Stimulated activated CD4-positive, alpha-beta T cell treated with anti-CD3 and anti-CD28 coated beads, Interleukin-12 subunit alpha, Interleukin-12 subunit beta, amount 100 ng/mL, for 48 hours (primary cell): ENCODE measurements around the gene RSAD1.

Experiments
- DNase-seq, 3 donors: peaks; one replicate each; pipeline ENCODE4 v3.0.0-alpha.2; 2020; ENCODE audit warnings: low read depth in 2 of 3, low spot score in 1 of 3

Gene RSAD1

DNA sequence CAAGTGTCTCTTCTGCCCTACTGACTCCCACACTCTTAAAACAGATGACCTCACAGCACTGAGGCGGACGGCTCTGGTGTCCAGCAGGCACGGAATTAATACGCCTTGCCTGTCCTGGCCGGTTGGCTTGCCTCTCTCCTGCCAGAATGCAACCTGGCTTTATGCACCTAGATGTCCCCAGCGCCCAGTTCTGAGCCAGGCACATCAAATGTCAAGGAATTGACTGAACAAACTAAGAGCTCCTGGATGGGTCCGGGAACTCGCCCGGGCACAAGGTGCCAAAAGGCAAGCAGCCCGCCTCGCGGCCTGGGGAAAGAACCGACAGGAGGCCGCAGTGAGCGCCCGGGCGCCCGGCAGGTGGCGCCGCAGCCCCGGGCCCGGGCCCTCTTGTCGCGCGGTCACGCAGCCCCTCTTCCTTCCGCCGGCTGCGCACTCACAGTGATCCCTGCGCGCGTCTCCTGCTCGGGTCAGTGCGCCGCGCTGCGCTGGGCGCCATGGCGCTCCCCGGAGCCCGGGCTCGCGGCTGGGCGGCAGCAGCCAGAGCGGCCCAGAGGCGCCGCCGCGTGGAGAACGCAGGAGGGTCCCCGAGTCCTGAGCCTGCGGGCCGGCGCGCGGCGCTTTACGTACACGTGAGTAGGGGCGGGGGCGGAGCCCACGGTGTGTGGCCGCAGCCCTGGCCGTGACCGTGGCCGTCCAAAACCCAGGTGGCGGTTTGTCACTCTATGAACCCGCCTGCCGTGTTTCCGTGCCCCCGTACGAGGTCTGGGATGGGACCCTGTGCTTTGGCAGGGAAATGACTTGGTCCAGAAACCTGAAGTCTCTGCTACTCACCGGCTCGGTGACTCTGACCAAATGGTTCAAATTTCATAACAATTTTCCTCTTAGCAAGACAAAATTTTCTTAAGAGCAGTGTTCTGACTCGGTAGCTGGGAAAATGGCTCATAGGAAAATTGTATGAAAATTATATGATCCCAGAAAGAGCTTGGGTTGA, at the start of gene RSAD1:
RSAD1 (plus strand) TSS at position 470 of the 991 bp plus-strand sequence; CDS start at position 495, 25 bp downstream.
- DNase-seq = peak; percentile 62 to 83 (median 75)

DNA sequence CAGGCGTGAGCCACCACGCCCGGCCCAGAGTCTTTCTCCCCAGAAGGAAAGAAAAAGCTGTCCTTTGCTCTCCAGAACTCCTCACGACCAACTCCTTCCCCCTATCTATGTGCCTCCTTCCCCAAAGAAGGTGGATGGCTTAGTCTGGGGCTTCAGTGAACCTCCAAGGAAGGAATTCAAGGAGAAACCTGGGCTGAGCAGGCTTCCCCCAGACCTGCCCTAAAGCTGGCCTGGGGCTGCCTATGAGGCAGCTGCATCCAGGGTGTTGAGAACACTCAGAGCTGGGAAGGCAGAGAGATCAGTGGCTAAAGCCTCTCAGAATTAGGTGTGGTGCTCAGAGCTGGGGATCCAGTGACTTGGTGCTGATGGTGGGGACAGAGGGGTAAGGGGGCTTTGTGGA, 48.9 kb upstream of the RSAD1 start:
- DNase-seq = no peak

DNA sequence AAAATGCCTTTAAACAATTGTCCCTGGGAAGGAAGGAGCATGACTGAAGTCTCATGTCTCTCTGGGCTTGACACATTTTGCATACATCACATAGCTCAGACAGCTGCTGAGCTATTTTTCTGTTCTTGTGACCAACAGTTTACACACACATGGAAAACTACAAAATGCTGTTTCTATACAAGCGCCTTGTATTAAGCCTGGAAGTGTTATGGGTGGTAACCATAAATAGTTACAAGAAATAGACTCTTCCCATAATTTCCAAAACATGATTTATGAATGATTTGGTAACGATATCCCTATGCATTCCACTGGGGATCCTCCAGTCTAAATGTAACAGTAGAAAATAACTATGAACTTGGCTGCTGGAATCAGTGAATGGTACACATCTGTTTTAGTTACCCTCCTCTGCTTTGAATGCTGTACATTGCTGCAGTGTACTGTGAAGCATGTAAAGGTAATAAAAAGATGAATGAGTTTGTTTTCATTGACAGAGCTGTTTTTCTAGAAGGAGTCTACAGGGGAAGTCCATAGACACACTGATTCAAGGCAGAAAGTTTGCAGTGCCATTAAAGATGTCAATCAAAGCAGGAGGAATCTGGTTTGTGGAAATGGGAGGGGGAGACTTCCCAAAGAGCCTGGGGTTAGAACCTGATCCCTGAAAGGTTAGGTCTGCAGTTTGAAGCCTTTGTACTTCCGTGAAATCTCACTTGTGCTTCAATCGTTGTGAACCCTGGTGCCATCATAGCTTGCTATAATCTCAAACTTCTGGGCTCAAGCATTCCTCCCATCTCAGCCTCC, 47.6 kb upstream of the RSAD1 start:
- DNase-seq = no peak

DNA sequence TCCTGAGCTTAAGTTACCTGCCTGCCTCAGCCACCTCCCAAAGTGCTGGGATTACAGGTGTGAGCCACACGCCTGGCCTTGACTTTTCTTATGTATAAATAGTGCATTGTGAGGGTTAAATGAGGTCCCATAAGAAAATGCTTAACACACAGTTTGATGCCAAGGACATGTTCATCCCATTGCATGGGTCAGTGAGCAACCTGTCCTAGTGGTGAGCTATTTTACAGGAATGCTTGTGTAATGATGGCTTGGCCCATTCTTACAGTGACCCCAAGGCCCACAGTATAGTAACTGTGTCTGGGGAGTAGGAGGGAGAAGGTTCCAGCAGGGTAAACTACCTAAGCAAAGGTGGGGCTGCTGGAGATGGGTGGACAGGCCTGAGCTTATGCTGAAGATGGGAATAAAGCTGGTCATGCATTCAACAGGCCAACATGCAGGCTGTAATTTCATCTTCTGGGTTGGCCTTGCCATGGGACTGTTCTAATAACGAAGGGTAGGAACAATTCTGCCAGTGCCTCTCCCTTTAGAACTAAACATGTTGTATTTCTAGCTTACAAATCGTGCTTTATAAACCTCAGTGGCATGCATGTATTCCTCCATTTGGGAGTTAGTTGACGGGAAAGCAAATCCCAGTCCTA, 46.4 kb upstream of the RSAD1 start:
- no peak for DNase-seq

DNA sequence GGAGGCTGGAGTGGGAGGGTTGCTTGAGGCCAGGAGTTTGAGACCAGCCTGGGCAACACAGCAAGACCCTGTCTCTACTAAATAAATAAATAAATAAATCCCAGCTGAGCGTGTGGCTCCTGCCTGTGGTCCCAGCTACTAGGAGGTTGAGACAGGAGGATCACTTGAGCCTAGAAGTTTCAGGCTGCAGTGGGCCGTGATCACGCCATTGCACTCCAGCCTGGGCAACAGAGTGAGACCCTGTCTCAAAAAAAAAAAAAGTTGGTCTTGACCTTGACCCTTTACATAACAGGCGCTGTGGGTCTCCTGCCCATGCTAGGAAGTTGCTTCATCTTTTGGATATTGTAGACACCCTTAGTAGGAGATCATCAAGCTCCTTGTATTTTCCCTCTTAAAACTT, 41.3 kb upstream of the RSAD1 start:
- DNase-seq = no peak

DNA sequence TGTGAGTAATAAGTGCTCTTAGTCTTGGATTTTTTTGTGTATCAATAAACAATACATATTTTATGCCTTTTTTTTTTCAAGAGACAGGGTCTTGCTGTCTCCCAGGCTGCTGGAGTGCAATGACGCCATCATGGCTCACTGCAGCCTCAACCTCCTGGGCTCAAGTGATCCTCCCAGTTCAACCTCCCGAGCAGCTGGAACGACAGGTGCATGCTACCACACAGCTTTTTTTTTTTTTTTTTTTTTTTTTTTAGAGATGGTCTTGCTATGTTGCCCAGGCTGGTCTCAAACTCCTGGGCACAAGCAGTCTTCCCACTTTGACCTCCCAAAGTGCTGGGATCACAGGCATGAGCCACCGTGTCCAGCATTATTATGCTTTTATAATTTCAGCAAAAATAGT, 39.7 kb upstream of the RSAD1 start:
- DNase-seq = no peak

DNA sequence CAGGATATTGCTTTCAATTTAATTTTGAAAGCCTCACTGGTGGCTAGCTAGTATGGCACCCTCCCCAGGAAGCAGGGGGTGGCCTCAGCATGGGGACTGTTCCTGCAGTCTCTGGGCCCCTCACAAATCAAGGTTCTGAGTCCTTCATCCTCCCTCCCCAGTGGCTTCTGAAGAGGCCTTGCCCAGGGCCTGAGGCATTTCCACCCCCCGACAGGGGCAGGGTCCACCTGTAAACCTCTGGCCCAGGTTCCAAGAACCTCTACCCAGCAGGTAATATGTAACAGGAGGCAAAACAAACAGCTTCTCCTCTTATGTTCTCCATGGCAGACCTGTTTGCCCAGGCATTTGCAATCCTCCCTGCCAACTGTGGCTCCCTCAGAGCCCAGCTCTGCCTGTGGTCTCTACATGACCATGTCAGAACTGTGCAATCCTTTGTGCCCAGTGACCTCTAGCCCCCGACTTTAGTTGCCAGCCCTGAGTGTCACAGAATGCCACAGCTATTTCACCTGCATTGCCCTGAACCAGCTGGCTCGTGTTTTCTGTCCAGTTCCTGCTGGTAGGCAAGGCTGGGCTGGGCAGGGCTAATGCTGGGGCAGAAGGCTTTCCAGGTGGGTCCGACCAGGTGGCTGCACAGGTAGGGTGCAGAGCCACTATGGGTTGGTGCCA, 38.4 kb upstream of the RSAD1 start:
- DNase-seq = no peak

DNA sequence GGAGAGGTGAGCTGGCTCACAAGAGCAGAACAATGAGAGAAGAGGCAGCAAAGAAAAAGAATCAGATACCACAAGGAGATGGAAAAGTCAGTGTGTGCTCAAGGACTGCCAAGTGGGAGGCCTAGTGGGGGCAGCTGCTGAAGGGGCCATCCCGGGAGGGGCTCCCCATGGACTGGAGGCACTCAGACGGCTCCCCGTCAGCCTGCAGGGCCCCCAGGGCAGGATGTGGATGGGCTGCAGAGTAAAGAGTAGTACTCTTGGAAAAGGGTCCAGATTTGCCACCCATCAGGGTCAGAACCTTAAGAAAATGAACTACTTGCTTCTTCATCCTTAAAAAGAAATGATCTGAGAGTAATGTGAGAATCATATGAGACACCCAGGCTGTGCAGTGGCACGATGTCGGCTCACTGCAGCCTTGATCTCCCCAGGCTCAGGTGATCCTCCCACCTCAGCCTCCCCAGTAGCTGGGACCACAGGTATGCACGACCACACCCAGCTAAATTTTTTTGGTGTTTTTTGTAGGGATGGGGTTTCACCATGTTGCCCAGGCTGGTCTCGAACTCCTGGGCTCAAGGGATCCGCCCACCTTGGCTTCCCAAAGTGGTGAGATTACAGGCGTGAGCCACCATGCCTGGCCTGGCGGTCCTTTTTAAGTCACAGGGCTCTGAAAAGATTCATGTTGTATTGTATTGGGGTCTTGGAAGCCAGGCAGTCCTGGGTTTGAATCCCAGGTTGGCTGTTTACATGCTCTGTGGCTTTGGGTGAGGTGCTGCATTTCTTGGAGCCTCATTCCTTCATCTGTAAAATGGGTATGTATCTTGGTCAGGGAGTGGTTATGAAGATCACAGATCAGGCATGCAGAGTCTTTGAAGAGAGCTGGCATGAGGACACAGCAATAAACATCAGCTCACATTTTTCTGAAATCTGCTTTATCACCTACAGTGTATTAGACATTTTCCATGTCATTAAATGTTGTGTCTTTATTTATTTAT, 37.5 kb upstream of the RSAD1 start:
- no peak for DNase-seq

DNA sequence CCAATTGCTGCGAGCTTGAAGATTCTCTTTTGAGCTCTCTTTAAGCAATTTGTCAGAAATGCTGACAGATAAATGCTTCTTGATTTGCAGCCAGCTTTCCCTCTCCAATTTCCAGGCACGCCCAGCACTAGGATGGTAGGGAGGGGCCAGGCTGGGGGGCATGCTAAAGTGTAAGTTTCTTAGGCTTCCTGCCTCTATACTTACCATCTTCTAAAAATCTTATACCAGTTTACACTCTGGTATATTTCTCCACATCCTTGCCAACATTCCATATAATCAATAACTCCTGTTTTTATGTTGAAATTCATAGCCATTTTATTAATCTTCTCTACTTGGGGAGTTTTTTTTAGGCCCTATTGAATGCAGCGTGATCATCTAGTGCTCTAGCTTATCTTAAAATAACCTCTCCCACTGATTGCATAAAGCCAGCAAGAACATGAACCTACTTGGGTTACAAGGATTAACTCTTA, 35.1 kb upstream of the RSAD1 start:
- no peak for DNase-seq

DNA sequence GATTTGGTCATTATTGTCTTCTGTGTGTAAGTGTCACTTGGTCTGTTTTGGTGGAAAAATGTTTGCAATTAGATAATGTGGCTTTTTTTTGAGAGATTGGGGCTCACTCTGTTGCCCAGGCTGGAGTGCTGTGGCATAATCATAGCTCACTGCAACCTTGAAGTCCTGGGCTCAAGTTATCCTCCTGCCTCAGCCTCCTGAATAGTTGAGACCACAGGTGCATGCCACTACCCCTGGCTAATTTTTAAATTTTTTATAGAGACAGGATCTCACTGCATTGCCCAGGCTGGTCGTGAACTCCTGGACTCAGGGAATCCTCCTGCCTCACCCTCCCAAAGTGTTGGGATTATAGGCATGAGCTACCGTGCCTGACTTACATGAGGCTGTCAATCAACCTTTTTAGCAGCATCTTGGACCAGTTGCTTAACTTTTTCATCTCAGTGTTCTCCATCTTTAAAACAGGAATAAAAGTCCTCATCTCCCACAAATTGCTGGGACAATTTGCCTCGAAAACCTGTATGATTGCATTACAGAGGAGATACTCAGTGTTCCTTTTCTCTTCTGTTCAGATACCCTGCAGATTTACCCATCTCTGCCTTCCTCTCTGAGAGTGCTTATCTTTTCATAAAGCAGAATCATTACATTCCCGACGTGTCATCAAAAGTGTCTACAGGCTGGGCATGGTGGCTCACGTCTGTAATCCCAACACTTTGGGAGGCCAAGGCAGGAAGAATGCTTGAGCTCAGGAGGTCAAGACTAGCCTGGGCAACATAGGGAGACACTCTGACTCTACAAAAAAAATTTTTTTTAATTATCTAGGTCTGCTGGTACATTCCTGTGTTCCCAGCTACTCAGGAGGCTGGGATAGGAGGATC, 33.6 kb upstream of the RSAD1 start:
- no peak for DNase-seq

DNA sequence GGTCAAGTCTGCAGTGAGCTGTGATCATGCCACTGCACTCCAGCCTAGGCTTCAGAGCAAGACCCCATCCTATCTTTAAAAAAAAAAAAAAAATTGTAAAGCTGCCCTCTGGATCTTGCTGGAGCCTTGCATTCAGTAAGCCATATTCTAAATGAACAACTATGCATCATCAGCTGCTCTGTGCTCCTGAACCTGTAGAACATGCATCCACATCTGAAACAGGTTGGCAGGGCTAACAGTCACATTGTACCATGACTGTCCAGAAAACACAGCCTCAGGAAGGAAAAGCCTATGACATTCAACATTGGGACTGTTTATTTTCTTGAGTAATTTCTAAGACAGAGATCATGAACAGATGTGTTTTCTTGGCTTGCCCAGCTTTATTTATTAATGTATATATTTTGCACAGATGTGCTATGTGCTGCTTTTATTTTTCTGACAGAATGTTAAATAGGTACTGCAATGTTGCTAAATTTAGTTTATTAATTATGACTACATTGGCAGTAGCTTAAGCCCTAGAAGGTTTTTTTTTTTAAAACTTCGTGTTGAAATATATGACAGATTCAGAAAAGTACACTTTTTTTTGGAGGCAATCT, 32.8 kb upstream of the RSAD1 start:
- DNase-seq = no peak

DNA sequence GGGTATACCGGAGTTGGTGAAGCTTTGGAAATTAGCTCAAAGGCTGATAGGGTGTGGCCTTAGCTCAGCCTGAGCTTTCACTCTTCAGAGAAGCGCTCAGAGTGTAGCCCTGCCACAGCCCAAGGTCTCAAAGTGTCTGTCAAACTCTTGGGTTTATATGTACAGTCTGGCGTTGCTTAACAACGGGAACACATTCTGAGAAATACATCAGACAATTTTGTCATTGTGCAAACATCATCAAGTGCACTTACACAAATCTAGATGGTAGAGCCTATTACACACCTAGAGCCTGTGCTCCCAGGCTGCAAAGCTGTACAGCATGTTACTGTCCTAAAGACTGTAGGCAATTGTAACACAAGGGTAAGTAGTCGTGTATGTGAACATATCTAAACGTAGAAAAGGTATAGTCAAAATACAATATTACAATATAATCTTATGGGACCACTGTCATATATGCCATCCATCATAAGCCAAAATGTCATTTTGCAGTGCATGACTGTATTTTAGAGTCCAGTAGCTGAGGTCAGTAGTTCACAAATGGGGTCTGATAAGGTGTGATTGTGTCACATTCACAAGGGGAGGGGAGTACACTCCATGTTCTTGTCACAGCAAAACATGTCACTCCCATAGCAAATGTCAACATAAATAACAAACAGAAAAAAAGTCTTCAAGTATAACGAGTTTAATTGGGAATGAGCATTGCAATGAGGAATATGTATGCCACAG, 30.6 kb upstream of the RSAD1 start:
- no peak for DNase-seq

DNA sequence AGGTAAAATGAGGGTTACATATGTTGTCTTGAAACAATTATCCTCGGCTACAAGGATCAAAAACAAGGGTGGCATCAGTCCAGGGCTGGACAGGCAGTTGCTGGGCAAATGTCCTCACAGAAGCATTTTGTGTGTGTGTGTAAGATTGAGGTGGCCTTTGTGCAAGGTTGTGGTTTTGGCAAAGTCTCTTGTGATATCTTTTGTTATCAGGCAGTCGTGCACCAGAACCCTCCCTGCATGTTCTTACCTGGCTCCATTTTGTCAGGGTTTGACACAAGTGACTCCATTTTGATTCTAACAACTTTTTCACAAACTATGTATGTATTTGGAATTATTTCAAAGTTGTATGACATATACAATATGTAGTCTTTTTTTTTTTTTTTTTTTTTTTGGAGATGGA, 30.0 kb upstream of the RSAD1 start:
- DNase-seq = no peak

DNA sequence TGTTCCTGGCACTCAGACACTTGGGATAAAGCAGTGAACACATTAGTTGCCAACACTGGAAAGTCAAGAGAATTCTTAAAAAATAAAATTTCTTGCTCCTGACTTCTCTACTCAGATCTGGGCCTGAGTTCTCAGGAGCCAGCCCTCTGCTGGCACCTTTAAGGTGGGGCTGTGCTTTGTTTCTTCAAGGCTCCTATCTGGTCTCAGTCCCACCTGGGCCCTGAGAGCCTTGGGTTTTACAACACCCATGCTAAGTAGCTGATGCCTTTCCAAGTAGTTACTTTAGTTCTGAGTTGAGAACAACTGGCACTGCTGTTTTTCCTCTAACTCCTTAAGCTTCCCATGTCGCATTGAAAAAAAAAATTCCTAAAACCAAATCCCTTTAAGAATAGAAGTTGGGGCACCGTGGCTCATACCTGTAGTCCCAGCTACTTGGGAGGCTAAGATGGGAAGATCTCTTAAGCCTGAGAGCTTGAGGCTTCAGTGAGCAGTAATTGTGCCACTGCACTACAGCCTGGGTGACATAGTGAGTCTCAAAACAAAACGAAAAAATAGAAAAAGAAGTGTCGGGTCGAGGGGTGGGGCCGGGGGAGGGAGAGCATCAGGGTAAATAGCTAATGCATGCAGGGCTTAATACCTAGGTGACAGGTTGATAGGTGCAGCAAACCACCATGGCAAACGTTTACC, 26.6 kb upstream of the RSAD1 start:
- no peak for DNase-seq

DNA sequence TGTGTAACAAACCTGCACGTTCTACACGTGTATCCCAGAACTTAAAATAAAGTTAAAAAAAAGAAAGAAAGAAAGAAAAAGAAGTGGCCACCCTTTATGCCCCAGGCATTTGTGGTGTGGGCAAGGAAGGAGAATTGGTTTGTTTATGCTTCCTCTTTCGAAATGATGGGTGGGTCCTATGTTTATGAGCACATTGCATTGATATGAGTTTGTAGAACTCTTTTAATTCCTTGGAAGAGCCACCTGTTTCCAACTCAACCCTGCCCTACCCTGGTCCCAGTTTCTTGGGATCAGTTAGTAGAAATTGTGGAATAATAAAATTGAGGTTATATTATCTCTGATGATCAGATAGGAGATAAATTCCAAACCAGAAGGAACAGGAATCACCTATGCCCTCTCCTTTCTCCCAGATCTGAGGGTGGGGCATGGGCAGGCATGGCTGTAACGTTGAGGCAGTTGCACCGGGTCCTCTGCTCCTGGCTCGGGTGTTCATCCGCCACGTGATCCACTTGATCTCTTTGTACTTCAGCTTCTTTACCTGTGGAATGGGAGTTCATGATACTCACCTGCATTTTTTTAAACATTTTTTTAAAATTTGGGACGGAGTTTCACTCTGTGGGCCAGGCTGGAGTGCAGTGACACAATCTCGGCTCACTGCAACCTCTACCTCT, 25.9 kb upstream of the RSAD1 start:
- DNase-seq = no peak

DNA sequence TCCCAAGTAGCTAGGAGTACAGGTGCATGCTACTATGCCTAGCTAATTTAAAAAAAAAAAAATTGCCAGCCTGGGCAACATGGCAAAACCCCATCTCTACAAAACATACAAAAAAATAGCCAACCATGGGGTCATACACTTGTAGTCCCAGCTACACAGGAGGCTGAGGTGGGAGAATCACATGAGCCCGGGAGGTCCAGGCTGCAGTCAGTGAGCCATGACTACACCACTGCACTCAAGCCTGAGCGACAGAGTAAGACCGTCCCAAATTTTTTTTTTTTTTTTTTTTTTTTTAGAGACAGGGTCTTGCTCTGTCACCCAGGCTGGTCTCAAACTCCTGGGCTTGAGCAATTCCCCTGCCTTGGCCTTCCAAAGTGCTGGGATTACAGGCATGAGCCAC, 24.8 kb upstream of the RSAD1 start:
- no peak for DNase-seq

DNA sequence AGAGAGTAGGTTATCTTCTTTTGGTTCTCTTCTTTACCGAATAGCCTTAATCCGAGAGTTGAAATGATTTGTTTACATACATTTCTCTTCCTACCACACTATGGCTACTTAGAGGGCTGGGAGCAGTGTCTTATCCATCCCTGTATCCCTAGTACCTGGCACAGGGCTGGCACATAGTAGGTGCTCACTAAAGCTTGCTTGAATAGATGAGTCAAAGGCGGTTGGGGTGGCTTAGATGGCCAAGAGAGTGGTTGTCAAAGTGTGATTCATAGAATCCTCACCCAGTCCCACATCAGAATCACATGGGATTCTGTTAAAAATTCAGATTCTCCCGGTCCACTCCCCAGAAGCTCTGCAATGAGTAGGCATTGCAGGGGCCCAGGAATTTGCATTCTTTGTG, 21.0 kb upstream of the RSAD1 start:
- no peak for DNase-seq
